ENCODE measurements around the gene HDDC2.
A peak's percentile ranks its signal among the peaks of the same experiment; 100 is the strongest.

The HDDC2 gene

GRCh38 chr6:125301435-125302391, at the start of gene HDDC2:
TSS of gene HDDC2 (minus strand) at chr6:125301967. CDS start at chr6:125301932, 35 bp downstream.
- DNase-seq (ENCODE audit: low read depth, low spot score) = no peak

- DNase-seq (ENCODE audit: low read depth, low spot score) = no peak
Measured at GRCh38 chr6:125346926-125347563, 45.3 kb upstream of the HDDC2 start.

GRCh38 chr6:125346201-125346925, 44.6 kb upstream of the HDDC2 start:
- DNase-seq (ENCODE audit: low read depth, low spot score) = peak; percentile 76

- DNase-seq (ENCODE audit: low read depth, low spot score) = no peak
Measured at GRCh38 chr6:125341460-125341859, 39.7 kb upstream of the HDDC2 start.

GRCh38 chr6:125340991-125341390, 39.2 kb upstream of the HDDC2 start:
- no peak for DNase-seq (ENCODE audit: low read depth, low spot score)

GRCh38 chr6:125340175-125340835, 38.5 kb upstream of the HDDC2 start:
- DNase-seq (ENCODE audit: low read depth, low spot score) = no peak

GRCh38 chr6:125339653-125340052, 37.9 kb upstream of the HDDC2 start:
- no peak for DNase-seq (ENCODE audit: low read depth, low spot score)

GRCh38 chr6:125338381-125338780, 36.6 kb upstream of the HDDC2 start:
- no peak for DNase-seq (ENCODE audit: low read depth, low spot score)

- DNase-seq (ENCODE audit: low read depth, low spot score) = no peak
Measured at GRCh38 chr6:125337706-125338105, 35.9 kb upstream of the HDDC2 start.

- no peak for DNase-seq (ENCODE audit: low read depth, low spot score)
Measured at GRCh38 chr6:125332664-125333063, 30.9 kb upstream of the HDDC2 start.

GRCh38 chr6:125325586-125325985, 23.8 kb upstream of the HDDC2 start:
- DNase-seq (ENCODE audit: low read depth, low spot score) = no peak

GRCh38 chr6:125323376-125323775, 21.6 kb upstream of the HDDC2 start:
- DNase-seq (ENCODE audit: low read depth, low spot score) = no peak

- no peak for DNase-seq (ENCODE audit: low read depth, low spot score)
Measured at GRCh38 chr6:125316621-125317020, 14.9 kb upstream of the HDDC2 start.

- no peak for DNase-seq (ENCODE audit: low read depth, low spot score)
Measured at GRCh38 chr6:125315548-125315947, 13.8 kb upstream of the HDDC2 start.

- peak; percentile 55 for DNase-seq (ENCODE audit: low read depth, low spot score)
Measured at GRCh38 chr6:125314009-125314581, 12.3 kb upstream of the HDDC2 start.

GRCh38 chr6:125312950-125313349, 11.2 kb upstream of the HDDC2 start:
- DNase-seq (ENCODE audit: low read depth, low spot score) = no peak

GRCh38 chr6:125312478-125312877, 10.7 kb upstream of the HDDC2 start:
- DNase-seq (ENCODE audit: low read depth, low spot score) = no peak

- peak; percentile 57 for DNase-seq (ENCODE audit: low read depth, low spot score)
Measured at GRCh38 chr6:125310994-125311649, 9.4 kb upstream of the HDDC2 start.

GRCh38 chr6:125307964-125308615, 6.3 kb upstream of the HDDC2 start:
- DNase-seq (ENCODE audit: low read depth, low spot score) = no peak

GRCh38 chr6:125307150-125307838, 5.5 kb upstream of the HDDC2 start:
- DNase-seq (ENCODE audit: low read depth, low spot score) = no peak

All from brain pericyte (primary cell).